IMR-90 (cell line): ENCODE data around the gene ENOX1.

Source experiments
- BHLHE40 ChIP-seq: fragments of 150-350 bp; IDR thresholded peaks from 2 replicates; pipeline ENCODE4 v1.6.1; 2016; ENCODE audit warnings: mild to moderate bottlenecking, low read depth, low read length
- CEBPB ChIP-seq: IDR thresholded peaks from 2 replicates; pipeline ENCODE4 v1.6.1; 2012; ENCODE audit warnings: low read depth, low read length, improper control_type of control experiment
- CHD1 ChIP-seq: IDR thresholded peaks from 2 replicates; pipeline ENCODE4 v1.6.1; 2012; ENCODE audit warnings: low read depth, low read length, improper control_type of control experiment
- CTCF ChIP-seq: conservative IDR thresholded peaks from 2 replicates; pipeline ENCODE4 v1.5.1; 2012; ENCODE audit warnings: mild to moderate bottlenecking, low read depth, low read length, improper control_type of control experiment
- ELK1 ChIP-seq: fragments of 150-350 bp; IDR thresholded peaks from 2 replicates; pipeline ENCODE4 v1.6.1; 2016; ENCODE audit warnings: low read depth, mild to moderate bottlenecking, low read length, moderate library complexity, borderline replicate concordance
- MAZ ChIP-seq: IDR thresholded peaks from 2 replicates; pipeline ENCODE4 v1.6.1; 2012; ENCODE audit warnings: low read depth, mild to moderate bottlenecking, low read length, improper control_type of control experiment, moderate library complexity, borderline replicate concordance
- MXI1 ChIP-seq: IDR thresholded peaks from 2 replicates; pipeline ENCODE4 v1.6.1; 2012; ENCODE audit warnings: low read depth, mild to moderate bottlenecking, low read length, moderate library complexity, borderline replicate concordance
- NFE2L2 ChIP-seq: fragments of 150-350 bp; IDR thresholded peaks from 2 replicates; pipeline ENCODE4 v1.6.1; 2016; ENCODE audit warnings: low read depth, mild to moderate bottlenecking, low read length
- POLR2A ChIP-seq: IDR thresholded peaks from 2 replicates; pipeline ENCODE4 v1.6.1; 2012; ENCODE audit warnings: mild to moderate bottlenecking, low read depth, low read length
- USF2 ChIP-seq: fragments of 150-350 bp; IDR thresholded peaks from 2 replicates; pipeline ENCODE4 v1.6.1; 2017; ENCODE audit warnings: mild to moderate bottlenecking, antibody characterized with exemption, low read length, low read depth

GRCh38 chr13:43464578-43465264 is 322.1 kb downstream of the ENOX1 start:
- TF ChIP-seq CTCF (no peak), POLR2A (no peak), NFE2L2 (no peak), CEBPB (no peak), BHLHE40 (no peak), MXI1 (no peak), CHD1 (no peak), ELK1 (no peak), USF2 (no peak), MAZ (no peak)
